Tibial nerve (tissue), 4 donors: ENCODE results near the gene EPB41L4A.

Experiments used
- EP300 ChIP-seq, 2 donors: sonication (generic); formaldehyde crosslinking; IDR thresholded peaks; one replicate each; pipeline ENCODE4 v1.6.1; 2017; ENCODE audit warnings: antibody characterized with exemption in 2 of 2, mild to moderate bottlenecking in 1 of 2
- TF ChIP-seq, protein P1 (sequence below), 5 experiments: fragments of 200-600 bp in 3 of 5; fragments of 450-650 bp in 2 of 5; sonication (generic) in 3 of 5; IDR thresholded peaks; one replicate each; pipeline ENCODE4 v1.5.1; 2016 to 2019; ENCODE audit warnings: antibody characterized with exemption in 5 of 5, mild to moderate bottlenecking in 3 of 5, moderate library complexity in 2 of 5

DNA sequence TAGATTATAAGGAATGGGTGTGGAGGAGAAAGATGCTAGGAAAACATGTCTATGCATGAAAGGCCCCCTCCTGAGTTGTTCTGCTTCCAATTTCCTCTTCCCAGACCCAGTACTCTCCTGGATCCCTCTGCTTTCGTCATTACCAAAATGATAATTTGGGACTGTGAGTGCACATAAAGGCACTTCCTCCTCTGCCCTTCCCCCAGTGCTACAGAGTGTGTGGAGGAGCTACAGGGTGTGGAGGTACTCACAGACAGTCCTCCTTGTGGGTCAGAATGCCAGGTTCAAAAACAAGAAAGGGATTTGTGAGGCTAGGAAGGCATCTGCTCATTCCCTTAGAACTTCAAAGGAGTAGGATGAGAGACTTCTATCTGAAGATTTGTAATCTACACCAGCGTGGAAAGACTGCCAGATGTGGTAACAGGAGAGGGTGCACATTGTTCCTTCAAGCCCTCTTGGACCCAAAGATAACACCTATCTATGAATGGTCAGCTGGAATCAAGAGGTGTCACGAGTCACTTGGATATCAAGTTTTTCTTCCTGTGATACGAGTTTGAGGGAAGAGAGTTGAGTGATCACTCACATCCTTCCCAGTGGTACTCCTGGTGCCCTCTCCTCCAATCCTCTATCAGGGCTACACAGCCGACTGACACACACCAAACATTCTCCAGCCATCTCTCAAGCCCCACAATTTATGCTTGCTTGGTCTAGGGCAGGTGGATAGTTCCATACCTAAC is 201.1 kb downstream of the EPB41L4A start:
- TF ChIP-seq, protein P1, sequence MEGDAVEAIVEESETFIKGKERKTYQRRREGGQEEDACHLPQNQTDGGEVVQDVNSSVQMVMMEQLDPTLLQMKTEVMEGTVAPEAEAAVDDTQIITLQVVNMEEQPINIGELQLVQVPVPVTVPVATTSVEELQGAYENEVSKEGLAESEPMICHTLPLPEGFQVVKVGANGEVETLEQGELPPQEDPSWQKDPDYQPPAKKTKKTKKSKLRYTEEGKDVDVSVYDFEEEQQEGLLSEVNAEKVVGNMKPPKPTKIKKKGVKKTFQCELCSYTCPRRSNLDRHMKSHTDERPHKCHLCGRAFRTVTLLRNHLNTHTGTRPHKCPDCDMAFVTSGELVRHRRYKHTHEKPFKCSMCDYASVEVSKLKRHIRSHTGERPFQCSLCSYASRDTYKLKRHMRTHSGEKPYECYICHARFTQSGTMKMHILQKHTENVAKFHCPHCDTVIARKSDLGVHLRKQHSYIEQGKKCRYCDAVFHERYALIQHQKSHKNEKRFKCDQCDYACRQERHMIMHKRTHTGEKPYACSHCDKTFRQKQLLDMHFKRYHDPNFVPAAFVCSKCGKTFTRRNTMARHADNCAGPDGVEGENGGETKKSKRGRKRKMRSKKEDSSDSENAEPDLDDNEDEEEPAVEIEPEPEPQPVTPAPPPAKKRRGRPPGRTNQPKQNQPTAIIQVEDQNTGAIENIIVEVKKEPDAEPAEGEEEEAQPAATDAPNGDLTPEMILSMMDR (IDR thresholded peaks at IDR 0.05): no peak
- no peak for TF ChIP-seq EP300 (IDR thresholded peaks at IDR 0.05)
